ENCODE data around the gene ERCC6L. TPM values are rescaled to one million over a fixed set of nuclear protein-coding genes. Genes with fewer than 3 reads are reported as not detected.

Gene ERCC6L
- polyA plus RNA-seq, 1 donor (not counting 4 experiments of a cell fraction or from before 2014, with no cell fraction given) = 4.1 TPM

DNA sequence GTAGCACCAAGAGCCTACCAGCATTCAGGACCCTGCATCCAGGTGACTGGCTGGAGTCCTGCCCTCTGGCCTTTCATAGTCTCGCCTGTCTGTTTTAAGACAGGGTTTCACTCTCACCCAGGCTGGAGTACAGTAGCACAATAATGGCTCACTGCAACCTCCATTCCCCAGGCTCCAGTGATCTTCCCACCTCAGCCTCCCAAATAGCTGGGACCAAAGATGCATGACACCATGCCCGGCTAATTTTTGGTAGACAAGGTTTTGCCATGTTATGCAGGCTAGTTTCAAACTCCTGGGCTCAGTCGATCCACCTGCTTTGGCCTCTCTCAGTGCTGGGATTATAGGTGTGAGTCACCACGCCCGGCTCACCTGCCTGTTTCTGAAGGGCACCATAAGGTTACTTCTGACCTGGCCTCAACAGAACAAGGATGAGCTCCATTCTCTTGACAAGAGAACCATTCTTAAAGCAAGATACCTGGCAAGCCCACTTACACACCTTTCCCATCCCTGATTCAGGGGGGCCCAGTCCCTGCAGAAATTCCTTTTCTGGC lies 31.6 kb upstream of the ERCC6L start:
- no peak for FAIRE-seq
- Histone ChIP-seq H3K4me2 (ENCODE audit: control insufficient read depth, extremely low read depth, insufficient read depth, low read depth, low read length) (peak overlapping the region; percentile 12), H3K36me3 (ENCODE audit: control insufficient read depth in 2 of 2, extremely low read depth in 1 of 2, insufficient read depth in 2 of 2, low read length in 2 of 2) (peaks cover 43 to 64% of the 10 kb centered on the region in 2 experiments), H3K4me3 (ENCODE audit: control insufficient read depth in 2 of 3, extremely low read depth in 1 of 3, insufficient read depth in 2 of 3, low read depth in 1 of 3, low read length in 3 of 3) (no peak overlapping the region), H3K9ac (ENCODE audit: control insufficient read depth, extremely low read depth, insufficient read depth, low read length) (no peak overlapping the region), H3K79me2 (ENCODE audit: control insufficient read depth, insufficient read depth, low read length) (peaks cover 23% of the 10 kb centered on the region), H3K27me3 (ENCODE audit: control insufficient read depth, extremely low read depth, insufficient read depth, low read length) (no peaks in the 10 kb centered on the region), H2AFZ (ENCODE audit: control insufficient read depth, low read length) (no peak overlapping the region), H3K9me1 (ENCODE audit: control insufficient read depth, extremely low read depth, insufficient read depth, low read length) (peaks cover 4% of the 10 kb centered on the region), H3K27ac (ENCODE audit: control insufficient read depth, insufficient read depth, low read length) (no peak overlapping the region), H3K9me3 (ENCODE audit: control insufficient read depth, low read depth, low read length) (no peaks in the 10 kb centered on the region), H4K20me1 (ENCODE audit: control insufficient read depth, extremely low read depth, insufficient read depth, low read length) (peaks cover 52% of the 10 kb centered on the region), H3K4me1 (ENCODE audit: control insufficient read depth, extremely low read depth, insufficient read depth, low read length) (peaks cover 57% of the 10 kb centered on the region)
- dilution Hi-C loops (cut with MboI; ENCODE audit: extremely low pct_ligation_motif_present, low sequenced_read_pairs) = no loop called here
- TF ChIP-seq, protein P1, sequence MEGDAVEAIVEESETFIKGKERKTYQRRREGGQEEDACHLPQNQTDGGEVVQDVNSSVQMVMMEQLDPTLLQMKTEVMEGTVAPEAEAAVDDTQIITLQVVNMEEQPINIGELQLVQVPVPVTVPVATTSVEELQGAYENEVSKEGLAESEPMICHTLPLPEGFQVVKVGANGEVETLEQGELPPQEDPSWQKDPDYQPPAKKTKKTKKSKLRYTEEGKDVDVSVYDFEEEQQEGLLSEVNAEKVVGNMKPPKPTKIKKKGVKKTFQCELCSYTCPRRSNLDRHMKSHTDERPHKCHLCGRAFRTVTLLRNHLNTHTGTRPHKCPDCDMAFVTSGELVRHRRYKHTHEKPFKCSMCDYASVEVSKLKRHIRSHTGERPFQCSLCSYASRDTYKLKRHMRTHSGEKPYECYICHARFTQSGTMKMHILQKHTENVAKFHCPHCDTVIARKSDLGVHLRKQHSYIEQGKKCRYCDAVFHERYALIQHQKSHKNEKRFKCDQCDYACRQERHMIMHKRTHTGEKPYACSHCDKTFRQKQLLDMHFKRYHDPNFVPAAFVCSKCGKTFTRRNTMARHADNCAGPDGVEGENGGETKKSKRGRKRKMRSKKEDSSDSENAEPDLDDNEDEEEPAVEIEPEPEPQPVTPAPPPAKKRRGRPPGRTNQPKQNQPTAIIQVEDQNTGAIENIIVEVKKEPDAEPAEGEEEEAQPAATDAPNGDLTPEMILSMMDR (optimal IDR thresholded peaks at IDR 0.05 in 1 of 3, IDR thresholded peaks at IDR 0.05 in 1 of 3, conservative IDR thresholded peaks at IDR 0.05 in 1 of 3; ENCODE audit: extremely low read depth in 1 of 3, insufficient read depth in 2 of 3, low read length in 3 of 3) = no peak
- no peak for TF ChIP-seq EZH2 (IDR thresholded peaks at IDR 0.05; ENCODE audit: low read length)
- DNase-seq (ENCODE audit: low read depth, low spot score) = no peak

DNA sequence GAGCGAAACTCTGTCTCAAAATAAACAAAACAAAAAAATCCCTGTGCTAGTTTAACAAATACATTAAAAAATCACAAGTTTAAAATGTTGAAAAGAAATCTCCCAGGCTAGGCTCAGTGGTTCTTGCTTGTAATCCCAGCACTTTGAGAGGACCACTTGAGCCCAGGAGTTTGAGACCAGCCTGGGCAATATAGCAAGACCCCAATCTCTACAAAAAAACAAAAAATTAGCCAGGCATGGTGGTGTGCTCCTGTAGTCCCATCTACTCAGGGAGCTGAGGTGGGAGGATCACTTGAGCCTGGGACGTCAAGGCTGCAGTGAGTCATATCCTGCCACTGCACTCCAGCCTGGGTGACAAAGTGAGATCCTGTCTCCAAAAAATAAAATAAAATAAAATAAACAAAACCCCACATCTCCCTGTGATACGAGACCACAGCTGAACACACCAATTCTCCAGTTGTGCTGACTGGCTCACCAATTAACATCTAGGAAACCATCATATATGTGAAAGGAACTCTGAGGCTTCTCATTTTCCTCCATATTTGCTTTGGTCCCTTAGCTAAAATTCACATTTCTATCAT lies 30.9 kb upstream of the ERCC6L start:
- H3K36me3 ChIP-seq (ENCODE audit: control insufficient read depth in 2 of 2, extremely low read depth in 1 of 2, insufficient read depth in 2 of 2, low read length in 2 of 2) = peaks cover 38 to 58% of the 10 kb centered on the region in 2 experiments

More for the DNA sequence above, 30.9 kb upstream of the ERCC6L start:
- no peaks in the 10 kb centered on the region for H3K9me3 ChIP-seq (ENCODE audit: control insufficient read depth, low read depth, low read length)
- no peak overlapping the region for H3K9ac ChIP-seq (ENCODE audit: control insufficient read depth, extremely low read depth, insufficient read depth, low read length)
- H3K4me2 ChIP-seq (ENCODE audit: control insufficient read depth, extremely low read depth, insufficient read depth, low read depth, low read length) = no peak overlapping the region
- H3K9me1 ChIP-seq (ENCODE audit: control insufficient read depth, extremely low read depth, insufficient read depth, low read length) = peaks cover 4% of the 10 kb centered on the region
- peaks cover 46% of the 10 kb centered on the region for H4K20me1 ChIP-seq (ENCODE audit: control insufficient read depth, extremely low read depth, insufficient read depth, low read length)
- dilution Hi-C loops (cut with MboI; ENCODE audit: extremely low pct_ligation_motif_present, low sequenced_read_pairs) = no loop called here
- TF ChIP-seq, protein P1 (optimal IDR thresholded peaks at IDR 0.05 in 1 of 3, IDR thresholded peaks at IDR 0.05 in 1 of 3, conservative IDR thresholded peaks at IDR 0.05 in 1 of 3; ENCODE audit: extremely low read depth in 1 of 3, insufficient read depth in 2 of 3, low read length in 3 of 3) = no peak
- no peak for TF ChIP-seq EZH2 (IDR thresholded peaks at IDR 0.05; ENCODE audit: low read length)
- H3K27ac ChIP-seq (ENCODE audit: control insufficient read depth, insufficient read depth, low read length) = no peak overlapping the region
- no peak overlapping the region for H2AFZ ChIP-seq (ENCODE audit: control insufficient read depth, low read length)
- peaks cover 51% of the 10 kb centered on the region for H3K4me1 ChIP-seq (ENCODE audit: control insufficient read depth, extremely low read depth, insufficient read depth, low read length)
- FAIRE-seq (no peak), DNase-seq (ENCODE audit: low read depth, low spot score) (no peak)
- no peaks in the 10 kb centered on the region for H3K27me3 ChIP-seq (ENCODE audit: control insufficient read depth, extremely low read depth, insufficient read depth, low read length)
- peaks cover 17% of the 10 kb centered on the region for H3K79me2 ChIP-seq (ENCODE audit: control insufficient read depth, insufficient read depth, low read length)
- no peak overlapping the region for H3K4me3 ChIP-seq (ENCODE audit: control insufficient read depth in 2 of 3, extremely low read depth in 1 of 3, insufficient read depth in 2 of 3, low read depth in 1 of 3, low read length in 3 of 3)

Measured in keratinocyte (primary cell).